Liver (tissue), 9 donors: Measurements from ENCODE around the gene ZFYVE9. TPM values are rescaled to one million over a fixed set of nuclear protein-coding genes. Genes with fewer than 3 reads are reported as not detected.

Experiments
- DNase-seq: peaks from one replicate; pipeline ENCODE4 v3.0.0-alpha.2; 2017; ENCODE audit warnings: low spot score
- H3K27ac ChIP-seq, 2 donors: one replicate each; pipeline ENCODE4 v1.7.0; 2013; ENCODE audit warnings: inconsistent platforms in 2 of 2, low read length in 2 of 2, control low read depth in 1 of 2, low read depth in 1 of 2, mild to moderate bottlenecking in 1 of 2
- H3K27me3 ChIP-seq, 4 donors: one replicate each; pipeline versions ENCODE4 v1.6.1 to v1.7.0; 2013; ENCODE audit warnings: low read length in 3 of 4, inconsistent platforms in 1 of 4, mild to moderate bottlenecking in 1 of 4, moderate library complexity in 1 of 4; ENCODE audit not compliant: control insufficient read depth in 4 of 4, insufficient read depth in 4 of 4
- H3K36me3 ChIP-seq, 4 donors: one replicate each; pipeline versions ENCODE4 v1.6.1 to v1.7.0; 2013; ENCODE audit warnings: low read length in 3 of 4, mild to moderate bottlenecking in 3 of 4, low read depth in 1 of 4, moderate library complexity in 1 of 4; ENCODE audit not compliant: control insufficient read depth in 4 of 4, insufficient read depth in 3 of 4
- H3K4me1 ChIP-seq, 4 donors: one replicate each; pipeline versions ENCODE4 v1.6.1 to v1.7.0; 2013; ENCODE audit warnings: low read length in 3 of 4, mild to moderate bottlenecking in 3 of 4, moderate library complexity in 1 of 4; ENCODE audit not compliant: control insufficient read depth in 4 of 4, insufficient read depth in 4 of 4
- H3K4me3 ChIP-seq, 3 donors: one replicate each; pipeline versions ENCODE4 v1.6.1 to v1.7.0; 2013; ENCODE audit warnings: low read length in 3 of 3, control low read depth in 1 of 3, low read depth in 1 of 3, mild to moderate bottlenecking in 1 of 3
- H3K9ac ChIP-seq, 2 donors: one replicate each; pipeline ENCODE4 v1.7.0; 2013; ENCODE audit warnings: low read length in 2 of 2, mild to moderate bottlenecking in 2 of 2, moderate library complexity in 2 of 2, control low read depth in 1 of 2, low read depth in 1 of 2
- H3K9me3 ChIP-seq, 4 donors: one replicate each; pipeline versions ENCODE4 v1.6.1 to v1.7.0; 2013; ENCODE audit warnings: low read length in 3 of 4; ENCODE audit not compliant: control insufficient read depth in 4 of 4
- ATF3 ChIP-seq: IDR thresholded peaks from 2 replicates; pipeline ENCODE4 v1.6.1; 2016; ENCODE audit warnings: antibody characterized with exemption
- CTCF ChIP-seq: fragments of 150-350 bp; IDR thresholded peaks from 2 replicates; pipeline ENCODE4 v1.5.1; 2017; ENCODE audit warnings: improper control_type of control experiment, low read depth, low read length; ENCODE audit not compliant: missing input control
- GABPA ChIP-seq, 2 donors: IDR thresholded peaks in 1 of 2; conservative IDR thresholded peaks in 1 of 2; 2 replicates each; pipeline ENCODE4 v1.6.1; 2016; ENCODE audit warnings: antibody characterized with exemption in 2 of 2, mild to moderate bottlenecking in 1 of 2, moderate library complexity in 1 of 2
- HNF4G ChIP-seq: IDR thresholded peaks from 2 replicates; pipeline ENCODE4 v1.6.1; 2016; ENCODE audit warnings: antibody characterized with exemption
- JUND ChIP-seq, 2 donors: IDR thresholded peaks; 2 replicates each; pipeline ENCODE4 v1.6.1; 2016; ENCODE audit warnings: antibody characterized with exemption in 2 of 2
- RAD21 ChIP-seq, 2 donors: IDR thresholded peaks; 2 replicates each; pipeline ENCODE4 v1.6.1; 2016; ENCODE audit warnings: antibody characterized with exemption in 2 of 2, mild to moderate bottlenecking in 2 of 2
- REST ChIP-seq: IDR thresholded peaks from 2 replicates; pipeline ENCODE4 v1.6.1; 2016; ENCODE audit warnings: antibody characterized with exemption, mild to moderate bottlenecking
- RXRA ChIP-seq, 2 donors: IDR thresholded peaks; 2 replicates each; pipeline ENCODE4 v1.6.1; 2017 to 2018; ENCODE audit warnings: antibody characterized with exemption in 2 of 2, mild to moderate bottlenecking in 1 of 2
- TAF1 ChIP-seq: conservative IDR thresholded peaks from 2 replicates; pipeline ENCODE4 v1.6.1; 2016; ENCODE audit warnings: antibody characterized with exemption, mild to moderate bottlenecking
- WGBS: extraction: QIAGEN DNeasy Blood & Tissue Kit; methylation state at CpG from one replicate; pipeline ENCODE4 v1.1.7; 2013; 5-methylcytosine and 5-hydroxymethylcytosine counted together
- polyA plus RNA-seq, 2 donors: library from polyadenylated mRNA; stranded (reverse) in 1 of 2; unstranded in 1 of 2; fragments of 200-250 nt in 1 of 2; fragments of >200 nt in 1 of 2; fragmentation: Nextera tagmentation in 1 of 2; extraction: Ambion mirVana in 1 of 2; gene quantifications; one replicate each; pipeline versions ENCODE4 v1.2.1 to v1.2.3, GENCODE V29; 2013 to 2015
- total RNA-seq, 2 donors: library from RNA; depleted of rRNA; stranded (reverse); fragments of >200 nt; gene quantifications; one replicate each; pipeline ENCODE4 v1.2.3, GENCODE V29; 2014
- TF ChIP-seq, protein P1 (sequence below): IDR thresholded peaks from 2 replicates; pipeline ENCODE4 v1.6.1; 2016; ENCODE audit warnings: antibody characterized with exemption
- donor health status: healthy.
- donor health status: healthy.
- donor health status: healthy.
- donor health status: healthy.
- donor health status: healthy.

ZFYVE9 gene
- total and polyA plus RNA-seq, 4 donors, result 3.8 to 20.9 (median 7.7) TPM

GRCh38 chr1:52238474-52238873 lies 96.6 kb downstream of the ZFYVE9 start:
- H3K27me3 ChIP-seq, result no peaks in the 10 kb centered on the region
- H3K27ac ChIP-seq, result no peak overlapping the region
- TF ChIP-seq ATF3 (no peak), GABPA (IDR thresholded peaks at IDR 0.05 in 1 of 2, conservative IDR thresholded peaks at IDR 0.05 in 1 of 2) (no peak), HNF4G (no peak), CTCF (no peak), REST (no peak), RAD21 (IDR thresholded peaks at IDR 0.05) (no peak), JUND (IDR thresholded peaks at IDR 0.05) (no peak), TAF1 (no peak)
- H3K9me3 ChIP-seq, result no peaks in the 10 kb centered on the region
- H3K4me1 ChIP-seq, result no peaks in the 10 kb centered on the region
- 86% methylated on average over 2 of the region's 2 CpGs for WGBS
- H3K4me3 ChIP-seq, result no peak overlapping the region
- peaks cover 0 to 2% (median 0%) of the 10 kb centered on the region in 4 donors for H3K36me3 ChIP-seq
- DNase-seq, result no peak
- no peak overlapping the region for H3K9ac ChIP-seq

GRCh38 chr1:52238887-52239707 lies 97.2 kb downstream of the ZFYVE9 start:
- Histone ChIP-seq H3K4me3 (no peak overlapping the region), H3K9me3 (no peaks in the 10 kb centered on the region), H3K36me3 (peaks cover 0 to 2% (median 0%) of the 10 kb centered on the region in 4 donors), H3K9ac (no peak overlapping the region), H3K27me3 (no peaks in the 10 kb centered on the region), H3K4me1 (no peaks in the 10 kb centered on the region), H3K27ac (no peak overlapping the region)
- TF ChIP-seq JUND (IDR thresholded peaks at IDR 0.05) (no peak), HNF4G (no peak), ATF3 (no peak), CTCF (no peak), RAD21 (IDR thresholded peaks at IDR 0.05) (no peak), RXRA (IDR thresholded peaks at IDR 0.05) (no peak), TAF1 (no peak), GABPA (IDR thresholded peaks at IDR 0.05 in 1 of 2, conservative IDR thresholded peaks at IDR 0.05 in 1 of 2) (no peak)
- TF ChIP-seq, protein P1, sequence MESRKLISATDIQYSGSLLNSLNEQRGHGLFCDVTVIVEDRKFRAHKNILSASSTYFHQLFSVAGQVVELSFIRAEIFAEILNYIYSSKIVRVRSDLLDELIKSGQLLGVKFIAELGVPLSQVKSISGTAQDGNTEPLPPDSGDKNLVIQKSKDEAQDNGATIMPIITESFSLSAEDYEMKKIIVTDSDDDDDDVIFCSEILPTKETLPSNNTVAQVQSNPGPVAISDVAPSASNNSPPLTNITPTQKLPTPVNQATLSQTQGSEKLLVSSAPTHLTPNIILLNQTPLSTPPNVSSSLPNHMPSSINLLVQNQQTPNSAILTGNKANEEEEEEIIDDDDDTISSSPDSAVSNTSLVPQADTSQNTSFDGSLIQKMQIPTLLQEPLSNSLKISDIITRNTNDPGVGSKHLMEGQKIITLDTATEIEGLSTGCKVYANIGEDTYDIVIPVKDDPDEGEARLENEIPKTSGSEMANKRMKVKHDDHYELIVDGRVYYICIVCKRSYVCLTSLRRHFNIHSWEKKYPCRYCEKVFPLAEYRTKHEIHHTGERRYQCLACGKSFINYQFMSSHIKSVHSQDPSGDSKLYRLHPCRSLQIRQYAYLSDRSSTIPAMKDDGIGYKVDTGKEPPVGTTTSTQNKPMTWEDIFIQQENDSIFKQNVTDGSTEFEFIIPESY, result no peak
- WGBS, result 94% methylated on average over 3 of the region's 3 CpGs
- DNase-seq, result no peak
